MM.1S (cell line): ENCODE results near the gene NRP2.

Experiments
- CTCF ChIP-seq: fragments of 300-600 bp; sonication (generic); IDR thresholded peaks from 2 replicates; pipeline ENCODE4 v1.5.1; 2016; ENCODE audit warnings: antibody characterized with exemption, low read length, mixed read lengths
- EZH2 ChIP-seq: fragments of 300-600 bp; sonication (generic); optimal IDR thresholded peaks from 2 replicates; pipeline ENCODE3; 2017; ENCODE audit warnings: low read depth, mild to moderate bottlenecking, antibody characterized with exemption, low read length, mixed read lengths

- TF ChIP-seq CTCF, result no peak
- no peak for TF ChIP-seq EZH2
Measured at GRCh38 chr2:205665791-205666190, 16.5 kb upstream of the NRP2 start.
